Stimulated activated CD4-positive, alpha-beta T cell treated with anti-CD3 and anti-CD28 coated beads, Interleukin-1b, Interleukin-23, amount 100 ng/mL, for 48 hours (primary cell): ENCODE data around the gene PIGH.
"Not testable (repeated sequence)": the region's sequence is repeated elsewhere in the genome, so short reads cannot be mapped to it uniquely, and the experiment has no call there.

ENCODE experiments used
- DNase-seq: peaks from one replicate; pipeline ENCODE4 v3.0.0-alpha.2; 2020

The PIGH gene

GRCh38 chr14:67599698-67600561 is at the start of gene PIGH:
PIGH (minus strand) TSS chr14:67600268; CDS start chr14:67600203, 65 bp downstream.
- peak; percentile 93 for DNase-seq

- no peak for DNase-seq
These were observed 46.1 kb upstream of the PIGH start for GRCh38 chr14:67646131-67646530.

- no peak for DNase-seq
These were observed 45.3 kb upstream of the PIGH start for GRCh38 chr14:67645414-67645813.

GRCh38 chr14:67644428-67644827 is 44.4 kb upstream of the PIGH start:
- no peak for DNase-seq

- DNase-seq, result no peak
These were observed 43.6 kb upstream of the PIGH start for GRCh38 chr14:67643713-67644112.

- DNase-seq, result peak; percentile 40
These were observed 42.1 kb upstream of the PIGH start for GRCh38 chr14:67641902-67642749.

GRCh38 chr14:67641480-67641879 is 41.4 kb upstream of the PIGH start:
- no peak for DNase-seq

GRCh38 chr14:67638642-67639041 is 38.6 kb upstream of the PIGH start:
- DNase-seq, result no peak

- DNase-seq, result no peak
These were observed 36.4 kb upstream of the PIGH start for GRCh38 chr14:67636361-67636919.

GRCh38 chr14:67633451-67634147 is 33.5 kb upstream of the PIGH start:
- DNase-seq, result no peak

- DNase-seq, result no peak
These were observed 30.9 kb upstream of the PIGH start for GRCh38 chr14:67630938-67631337.

- no peak for DNase-seq
These were observed 30.1 kb upstream of the PIGH start for GRCh38 chr14:67630186-67630585.

GRCh38 chr14:67627519-67627918 is 27.5 kb upstream of the PIGH start:
- no peak for DNase-seq

GRCh38 chr14:67626131-67626530 is 26.1 kb upstream of the PIGH start:
- not testable (repeated sequence) for DNase-seq

GRCh38 chr14:67623114-67623513 is 23.0 kb upstream of the PIGH start:
- DNase-seq, result no peak

- DNase-seq, result peak; percentile 25
These were observed 22.6 kb upstream of the PIGH start for GRCh38 chr14:67622675-67623074.

- no peak for DNase-seq
These were observed 20.2 kb upstream of the PIGH start for GRCh38 chr14:67620217-67620785.

GRCh38 chr14:67619446-67620216 is 19.6 kb upstream of the PIGH start, which contains the start of gene ARG2:
ARG2 (plus strand) TSS chr14:67619920; CDS start chr14:67619978, 58 bp downstream.
- peak; percentile 96 for DNase-seq

- DNase-seq, result no peak
These were observed 18.6 kb upstream of the PIGH start for GRCh38 chr14:67618617-67619063.

- peak; percentile 42 for DNase-seq
These were observed 10.4 kb upstream of the PIGH start for GRCh38 chr14:67610491-67610890.

- no peak for DNase-seq
These were observed 9.7 kb upstream of the PIGH start for GRCh38 chr14:67609642-67610310.
